ENCODE data around the gene TMEM41B. TPM values are rescaled to one million over a fixed set of nuclear protein-coding genes. Genes with fewer than 3 reads are reported as not detected.

The TMEM41B gene
- total and polyA plus RNA-seq, 2 of the 8 experiments (the other 6 are each of a cell fraction or from before 2014, with no cell fraction given), result 24.3 to 50.1 TPM

DNA sequence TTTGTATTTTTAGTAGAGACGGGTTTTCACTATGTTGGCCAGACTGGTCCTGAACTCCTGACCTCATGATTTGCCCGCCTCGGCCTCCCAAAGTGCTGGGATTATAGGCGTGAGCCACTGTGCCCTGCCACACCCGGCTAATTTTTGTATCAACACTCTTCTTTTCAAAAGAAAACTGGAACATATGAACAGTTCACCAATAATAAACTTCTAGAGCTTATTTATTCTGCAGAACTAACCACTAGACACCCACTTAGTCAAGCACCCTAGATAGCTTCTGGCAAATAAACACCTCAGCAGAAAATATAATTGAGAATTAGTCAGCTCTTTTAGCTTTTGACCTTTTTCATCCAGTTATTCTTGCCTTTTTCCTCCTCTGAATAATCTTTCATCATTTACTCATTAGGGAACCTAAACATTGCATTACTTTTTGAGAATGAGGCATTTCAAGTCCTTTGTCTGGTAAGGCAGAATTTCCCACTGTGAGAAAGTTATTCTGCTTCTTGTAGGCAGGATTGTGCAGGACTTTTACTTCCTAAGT is 27.3 kb upstream of the TMEM41B start:
- Histone ChIP-seq H4K91ac (replicated peaks; ENCODE audit: insufficient read length, low read length) (no peak overlapping the region), H2AFZ (ENCODE audit: low read length) (no peak overlapping the region)

More for the DNA sequence above, 27.3 kb upstream of the TMEM41B start:
- Histone ChIP-seq H2BK15ac (ENCODE audit: low read length) (no peak overlapping the region), H3K79me2 (ENCODE audit: control insufficient read depth in 1 of 2, insufficient read depth in 2 of 2, low read length in 2 of 2) (no peaks in the 10 kb centered on the region), H2BK20ac (ENCODE audit: low read length) (no peak overlapping the region), H4K5ac (ENCODE audit: insufficient read length, low read depth, low read length) (no peak overlapping the region), H3K36me3 (ENCODE audit: control insufficient read depth in 2 of 4, insufficient read depth in 4 of 4, low read length in 3 of 4) (no peaks in the 10 kb centered on the region), H3K23ac (ENCODE audit: insufficient read length) (no peak overlapping the region), H4K8ac (ENCODE audit: extremely low read depth, insufficient read depth, low read length) (no peak overlapping the region), H4K20me1 (replicated peaks in 1 of 2; ENCODE audit: control insufficient read depth in 1 of 2, insufficient read depth in 2 of 2, low read length in 2 of 2) (no peaks in the 10 kb centered on the region), H2BK120ac (replicated peaks; ENCODE audit: low read depth, low read length) (no peak overlapping the region), H3K14ac (ENCODE audit: insufficient read length) (no peak overlapping the region), H2BK5ac (ENCODE audit: low read depth, low read length) (no peak overlapping the region), H3K27ac (ENCODE audit: low read depth, low read length) (no peak overlapping the region), H3K23me2 (ENCODE audit: low read depth, low read length) (no peaks in the 10 kb centered on the region), H3K4me2 (ENCODE audit: insufficient read depth in 1 of 2, low read depth in 2 of 2, low read length in 2 of 2) (no peak overlapping the region), H3K4me1 (replicated peaks in 1 of 4; ENCODE audit: control insufficient read depth in 3 of 4, insufficient read depth in 4 of 4, low read length in 3 of 4) (no peaks in the 10 kb centered on the region), H3K79me1 (ENCODE audit: low read depth, low read length) (no peaks in the 10 kb centered on the region), H3K9ac (replicated peaks in 1 of 4; ENCODE audit: extremely low read depth in 1 of 4, low read depth in 3 of 4, low read length in 3 of 4) (no peak overlapping the region), H3K4ac (replicated peaks; ENCODE audit: insufficient read length, low read depth, low read length) (no peak overlapping the region), H3K27me3 (replicated peaks in 1 of 4; ENCODE audit: control insufficient read depth in 3 of 4, extremely low read depth in 1 of 4, insufficient read depth in 3 of 4, low read length in 3 of 4) (no peaks in the 10 kb centered on the region), H3K9me3 (ENCODE audit: insufficient read depth in 2 of 2, low read depth in 1 of 2, low read length in 1 of 2) (no peaks in the 10 kb centered on the region), H3K18ac (ENCODE audit: extremely low read depth, low read length) (no peak overlapping the region), H2AK5ac (ENCODE audit: low read depth, low read length) (no peak overlapping the region), H3K4me3 (ENCODE audit: extremely low read depth in 1 of 4, insufficient read depth in 2 of 4, low read depth in 3 of 4, low read length in 4 of 4) (no peak overlapping the region), H3K56ac (replicated peaks; ENCODE audit: insufficient read length, low read depth, low read length) (no peak overlapping the region), H2BK12ac (ENCODE audit: low read depth, low read length) (no peak overlapping the region)
- ChIA-PET CTCF (ENCODE audit: partially characterized antibody) (interaction anchor here (1.6 kb wide), 1 partner anchor 14 kb away, joined by 7 read pairs; no protein-coding TSS in a partner anchor), POLR2A (ENCODE audit: partially characterized antibody) (interaction anchor here (1.5 kb wide), 1 partner anchor 22 kb away, joined by 3 read pairs; no protein-coding TSS in a partner anchor)
- TF ChIP-seq ASH2L (IDR thresholded peaks at IDR 0.05; ENCODE audit: low read length) (no peak), TAF7 (optimal IDR thresholded peaks at IDR 0.05; ENCODE audit: borderline replicate concordance, low read depth, low read length) (no peak), SRF (IDR thresholded peaks at IDR 0.05; ENCODE audit: low read depth, low read length) (no peak), HDAC6 (IDR thresholded peaks at IDR 0.05; ENCODE audit: low read depth, low read length) (no peak), FOSL1 (IDR thresholded peaks at IDR 0.05; ENCODE audit: insufficient read depth, low read depth, low read length) (no peak), TAF1 (IDR thresholded peaks at IDR 0.05; ENCODE audit: low read depth, low read length) (no peak), BACH1 (IDR thresholded peaks at IDR 0.05; ENCODE audit: low read length) (no peak), BCL11A (IDR thresholded peaks at IDR 0.05; ENCODE audit: low read depth in 2 of 2, low read length in 2 of 2) (no peak), USF2 (IDR thresholded peaks at IDR 0.05; ENCODE audit: low read length) (no peak)
- FAIRE-seq (no peak), DNase-seq (ENCODE audit: low read depth in 1 of 2, low spot score in 2 of 2) (no peak)
- WGBS, 2 experiments (ENCODE audit: extremely low coverage in 1 of 2, insufficient coverage in 1 of 2, insufficient read length in 1 of 2, insufficient replicate concordance in 2 of 2, low coverage in 1 of 2, low lambda C conversion rate in 2 of 2, missing lambda C conversion rate in 1 of 2), result 75% methylated on average over 5 of the region's 5 CpGs; no CpG with 5 or more reads in 1 of the 2 experiments

Measured in H1 (cell line).